GM21528 (cell line): ENCODE data around the gene C2orf92.

ENCODE experiments used
- ATAC-seq: cut with Tn5 transposase; IDR thresholded peaks from one replicate; pipeline ENCODE4 v1.9.1; 2021; ENCODE audit warnings: mild to moderate bottlenecking, moderate library complexity; ENCODE audit not compliant: unreplicated experiment, low FRiP score

The C2orf92 gene

GRCh38 chr2:97740590-97741182 is 71.2 kb downstream of the C2orf92 start:
- no peak for ATAC-seq

- no peak for ATAC-seq
These were observed 71.7 kb downstream of the C2orf92 start for GRCh38 chr2:97741251-97741650.

- no peak for ATAC-seq
These were observed 72.2 kb downstream of the C2orf92 start for GRCh38 chr2:97741686-97742085.

- no peak for ATAC-seq
These were observed 72.9 kb downstream of the C2orf92 start for GRCh38 chr2:97742381-97742847.

GRCh38 chr2:97743913-97744312 is 74.4 kb downstream of the C2orf92 start:
- no peak for ATAC-seq

GRCh38 chr2:97745474-97746174 is 76.1 kb downstream of the C2orf92 start:
- no peak for ATAC-seq

GRCh38 chr2:97747285-97747684 is 77.8 kb downstream of the C2orf92 start:
- no peak for ATAC-seq

- ATAC-seq: no peak
These were observed 78.2 kb downstream of the C2orf92 start for GRCh38 chr2:97747716-97748115.

GRCh38 chr2:97749581-97749980 is 80.1 kb downstream of the C2orf92 start:
- ATAC-seq: no peak

GRCh38 chr2:97750017-97750416 is 80.5 kb downstream of the C2orf92 start:
- no peak for ATAC-seq

GRCh38 chr2:97751752-97752151 is 82.2 kb downstream of the C2orf92 start:
- ATAC-seq: no peak
